ENCODE results near the gene SPAG16.
"Not testable (repeated sequence)": the region's sequence is repeated elsewhere in the genome, so short reads cannot be mapped to it uniquely, and the experiment has no call there.

SPAG16 gene

GRCh38 chr2:213561759-213562158 lies 277.5 kb downstream of the SPAG16 start:
- DNase-seq = no peak

- DNase-seq = no peak
Observed at GRCh38 chr2:213562539-213563180, 278.4 kb downstream of the SPAG16 start.

GRCh38 chr2:213566846-213567245 lies 282.6 kb downstream of the SPAG16 start:
- no peak for DNase-seq

- DNase-seq = no peak
Observed at GRCh38 chr2:213609570-213610170, 325.4 kb downstream of the SPAG16 start.

GRCh38 chr2:213627054-213627710 lies 342.9 kb downstream of the SPAG16 start:
- DNase-seq = peak; percentile 11

- no peak for DNase-seq
Observed at GRCh38 chr2:213627835-213628460, 343.7 kb downstream of the SPAG16 start.

GRCh38 chr2:213640738-213641425 lies 356.6 kb downstream of the SPAG16 start:
- DNase-seq = no peak

DNA sequence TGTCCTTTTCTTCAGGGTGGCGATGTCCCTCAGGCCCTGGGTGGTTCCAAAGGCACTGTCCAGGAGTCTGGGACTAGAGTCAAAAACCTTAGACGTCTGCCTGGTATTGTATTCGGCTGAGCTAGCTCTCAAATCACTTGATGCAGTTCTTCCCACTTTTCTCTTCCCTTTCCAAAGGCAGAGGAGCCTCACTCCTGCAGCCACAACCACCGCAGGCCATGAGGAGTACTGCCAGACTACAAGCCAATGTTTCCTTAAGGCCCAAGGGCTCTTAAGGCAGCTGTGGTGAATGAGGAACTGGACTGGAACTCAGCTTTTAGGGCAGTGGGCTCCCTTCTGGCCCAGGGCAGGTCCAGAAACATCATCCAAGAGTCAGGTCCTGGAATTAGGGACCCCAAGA lies 360.7 kb downstream of the SPAG16 start:
- DNase-seq = no peak

DNA sequence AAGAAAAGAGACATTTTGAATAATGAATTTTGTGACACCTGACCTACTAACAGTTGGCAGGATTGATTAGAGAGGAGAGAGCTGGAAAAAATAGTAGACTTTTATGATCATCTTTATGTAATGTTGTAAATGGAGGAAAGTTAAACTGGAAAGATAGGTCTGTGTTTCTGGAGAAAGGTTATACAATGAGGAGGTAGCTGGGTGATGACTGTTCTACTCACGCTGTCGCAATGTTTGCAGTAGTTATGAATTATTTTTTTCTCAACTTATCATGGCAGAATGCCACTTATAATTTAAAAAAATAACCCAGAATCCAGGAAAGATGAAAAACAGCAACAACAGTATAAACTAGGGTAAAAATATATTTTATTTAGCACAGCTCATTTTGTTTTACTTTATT lies 364.9 kb downstream of the SPAG16 start:
- DNase-seq = no peak

- DNase-seq = no peak
Observed at GRCh38 chr2:213664817-213665216, 380.6 kb downstream of the SPAG16 start.

DNA sequence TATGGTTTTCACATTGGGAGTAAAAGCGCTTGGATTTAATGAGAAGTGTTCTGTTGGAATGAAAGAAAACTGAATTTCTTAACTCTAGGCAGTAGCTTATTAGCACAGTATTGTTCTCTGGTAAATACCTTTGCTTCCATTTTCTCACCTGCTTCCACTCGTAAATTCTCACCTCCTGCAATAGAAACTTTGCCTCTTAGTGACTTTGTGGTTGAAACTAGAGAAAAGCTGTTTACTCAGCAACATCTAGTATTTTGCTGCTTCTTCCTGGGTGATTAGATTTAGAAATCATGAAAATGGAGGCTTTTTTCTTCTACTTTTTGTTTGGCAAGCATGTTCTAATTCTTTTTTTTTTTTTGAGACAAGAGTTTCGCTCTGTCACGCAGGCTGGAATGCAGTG lies 385.4 kb downstream of the SPAG16 start:
- DNase-seq = no peak

GRCh38 chr2:213678437-213679218 lies 394.4 kb downstream of the SPAG16 start:
- DNase-seq = no peak

- no peak for DNase-seq
Observed at GRCh38 chr2:213679894-213680293, 395.6 kb downstream of the SPAG16 start.

DNA sequence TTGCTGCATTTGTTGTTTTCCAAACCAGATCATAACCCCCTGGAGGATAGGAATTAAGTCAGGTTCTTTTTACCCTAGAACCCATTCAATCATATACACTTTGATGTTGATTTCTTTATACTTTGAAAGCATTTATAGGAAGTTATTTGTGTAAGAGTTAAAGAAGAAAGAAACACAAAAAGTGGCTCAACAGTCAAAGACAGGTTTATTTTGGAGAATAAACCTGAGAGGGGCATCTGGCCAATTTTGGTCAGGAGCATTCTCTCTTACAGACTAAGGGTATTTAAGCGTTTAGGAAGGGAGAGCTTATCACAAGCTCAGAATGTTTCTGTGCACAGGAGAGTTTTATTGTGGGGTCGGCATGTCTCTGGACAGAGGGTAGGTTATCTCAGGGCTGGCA lies 398.0 kb downstream of the SPAG16 start:
- DNase-seq = no peak

DNA sequence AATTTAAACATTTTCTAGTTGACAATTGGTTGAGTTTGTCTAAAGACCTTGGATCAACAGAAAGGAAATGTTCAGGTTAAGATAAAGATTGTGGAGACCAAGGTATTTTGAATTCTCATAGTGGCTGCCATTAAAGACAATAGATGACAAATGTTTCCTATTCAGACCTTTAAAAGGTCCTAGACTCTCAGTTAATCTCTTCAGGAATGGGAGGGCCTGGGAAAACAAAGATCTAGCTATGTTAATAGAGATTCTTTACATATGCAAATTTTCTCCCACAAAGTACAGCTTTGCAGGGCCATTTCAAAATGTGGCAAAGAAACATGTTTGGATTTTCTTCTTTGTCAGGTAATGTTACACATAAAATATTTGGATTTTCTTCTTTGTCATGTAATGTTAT lies 403.9 kb downstream of the SPAG16 start:
- no peak for DNase-seq

DNA sequence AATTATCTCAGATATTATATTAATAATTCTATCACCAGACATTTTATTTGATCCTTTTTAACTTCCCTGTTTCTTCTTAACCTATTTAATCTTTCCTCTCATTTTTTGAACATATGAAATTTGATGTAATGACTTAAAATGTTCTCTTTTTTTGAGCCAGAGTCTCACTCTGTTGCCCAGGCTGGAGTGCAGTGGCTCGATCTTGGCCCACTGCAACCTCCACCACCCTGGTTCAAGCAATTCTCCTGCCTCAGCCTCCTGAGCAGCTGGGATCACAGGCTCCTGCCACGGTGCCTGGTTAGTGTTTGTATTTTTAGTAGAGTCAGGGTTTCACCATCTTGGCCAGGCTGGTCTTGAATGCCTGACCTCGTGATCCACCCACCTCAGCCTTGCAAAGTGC lies 404.6 kb downstream of the SPAG16 start:
- DNase-seq = not testable (repeated sequence)

GRCh38 chr2:213689585-213689984 lies 405.3 kb downstream of the SPAG16 start:
- no peak for DNase-seq

- DNase-seq = no peak
Observed at GRCh38 chr2:213691351-213691750, 407.1 kb downstream of the SPAG16 start.

DNA sequence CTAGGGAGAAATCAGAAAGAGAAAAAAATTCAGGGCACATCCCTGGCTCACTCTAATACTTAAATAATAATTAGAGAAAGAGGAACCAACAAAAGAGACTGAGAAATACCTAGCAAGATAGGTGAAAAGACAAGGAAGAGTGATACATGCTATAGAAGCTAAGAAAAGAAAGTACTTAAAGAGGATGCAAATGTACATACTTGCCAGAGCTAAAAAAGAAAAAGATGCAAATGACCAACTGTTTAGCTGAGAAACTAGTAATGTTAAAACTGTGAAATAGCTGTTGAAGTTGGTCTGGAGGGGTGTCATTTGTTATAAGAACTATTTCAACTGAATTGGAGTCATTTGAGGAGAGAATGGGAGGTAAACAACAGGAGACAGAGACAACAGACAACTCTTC lies 412.2 kb downstream of the SPAG16 start:
- no peak for DNase-seq

GRCh38 chr2:213701365-213701764 lies 417.1 kb downstream of the SPAG16 start:
- DNase-seq = not testable (repeated sequence)

DNA sequence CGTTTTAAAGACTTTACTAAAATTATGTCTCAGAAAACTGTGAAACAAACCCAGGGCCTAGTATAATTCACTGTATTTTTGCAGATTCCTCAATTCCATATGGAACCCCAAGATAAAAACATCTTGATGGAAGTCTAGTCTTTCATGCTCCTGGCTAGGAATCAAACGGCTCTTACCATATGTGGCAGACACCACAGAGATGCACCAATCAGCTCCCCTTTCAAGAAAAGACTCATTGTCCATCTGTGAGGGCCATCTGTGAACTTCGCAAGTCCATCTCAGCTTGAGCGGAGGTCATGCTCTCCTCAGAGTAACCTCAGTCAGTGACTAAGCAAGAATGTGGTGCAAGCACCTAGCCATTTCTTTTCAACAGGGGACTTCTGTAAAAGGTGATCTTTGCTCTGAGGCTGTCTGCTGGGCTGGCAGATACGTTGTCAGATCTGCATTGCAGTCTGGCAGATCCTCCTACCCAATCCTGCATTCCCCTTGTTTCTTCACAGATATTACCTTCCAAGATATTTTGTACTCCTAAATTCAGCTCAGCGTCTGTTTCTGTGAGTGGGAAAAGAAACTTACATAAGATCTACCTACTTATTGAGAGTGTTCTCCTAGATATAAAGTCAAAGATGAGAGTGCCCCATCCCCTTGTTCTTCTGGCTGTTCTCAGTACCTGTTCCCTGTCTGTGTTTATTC lies 419.3 kb downstream of the SPAG16 start:
- no peak for DNase-seq

- no peak for DNase-seq
Observed at GRCh38 chr2:213710164-213710563, 425.9 kb downstream of the SPAG16 start.
